Spinal cord (tissue), 10 donors: ENCODE measurements around the gene TAF11L4. TPM values are rescaled to one million over a fixed set of nuclear protein-coding genes. Genes with fewer than 3 reads are reported as not detected.
"Not testable (repeated sequence)": the region's sequence is repeated elsewhere in the genome, so short reads cannot be mapped to it uniquely, and the experiment has no call there.

ENCODE experiments used
- DNase-seq, 6 donors: peaks; one replicate each; pipeline versions ENCODE4 v3.0.0 to v3.0.0-alpha.2; 2013 to 2015; ENCODE audit warnings: low spot score in 6 of 6, low read depth in 4 of 6
- H3K27ac ChIP-seq: one replicate; pipeline ENCODE4 v1.5.1; 2013; ENCODE audit warnings: low read depth, low read length, control low read depth
- H3K27me3 ChIP-seq: one replicate; pipeline ENCODE4 v1.6.1; 2013; ENCODE audit warnings: low read length; ENCODE audit not compliant: control insufficient read depth, insufficient read depth
- H3K36me3 ChIP-seq: one replicate; pipeline ENCODE4 v1.6.1; 2013; ENCODE audit warnings: low read length; ENCODE audit not compliant: control insufficient read depth, insufficient read depth
- H3K4me1 ChIP-seq: one replicate; pipeline ENCODE4 v1.6.1; 2013; ENCODE audit warnings: low read length; ENCODE audit not compliant: control insufficient read depth, insufficient read depth
- H3K4me3 ChIP-seq: one replicate; pipeline ENCODE4 v1.5.1; 2013; ENCODE audit warnings: low read depth, low read length, control low read depth
- H3K9me3 ChIP-seq: one replicate; pipeline ENCODE4 v1.6.1; 2013; ENCODE audit warnings: low read length; ENCODE audit not compliant: control insufficient read depth, insufficient read depth
- WGBS: methylation state at CpG from one replicate; pipeline ENCODE4 v1.1.5; 2013; ENCODE audit warnings: missing lambda C conversion rate; ENCODE audit not compliant: insufficient coverage; 5-methylcytosine and 5-hydroxymethylcytosine counted together
- polyA plus RNA-seq, 2 donors: library from polyadenylated mRNA; unstranded; fragments of 120-200 nt; gene quantifications; one replicate each; pipeline ENCODE4 v1.2.1, GENCODE V29; 2013; ENCODE audit not compliant: insufficient read length in 2 of 2
- total RNA-seq, 2 donors: library from RNA; depleted of rRNA in 1 of 2; stranded (reverse); fragments of 120-200 nt in 1 of 2; fragments of >200 nt in 1 of 2; gene quantifications; one replicate each; pipeline versions ENCODE4 v1.2.3 to v1.2.4, GENCODE V29; 2013 to 2014
- donor health status: healthy.

TAF11L4 gene
- total and polyA plus RNA-seq, 4 donors = not detected

- Histone ChIP-seq H3K36me3 (no peaks in the 10 kb centered on the region), H3K4me1 (no peaks in the 10 kb centered on the region), H3K4me3 (no peak overlapping the region), H3K9me3 (no peaks in the 10 kb centered on the region), H3K27me3 (no peaks in the 10 kb centered on the region), H3K27ac (no peak overlapping the region)
- no peak for DNase-seq
- 68% methylated on average over 2 of the region's 4 CpGs for WGBS
Observed at GRCh38 chr5:17497446-17497845, 24.2 kb upstream of the TAF11L4 start.

GRCh38 chr5:17497931-17498330 is 23.7 kb upstream of the TAF11L4 start, which contains the start of gene TAF11L2:
TSS of gene TAF11L2 (plus strand) at chr5:17498231.
- not testable (repeated sequence) for H3K9me3 ChIP-seq, H3K4me1 ChIP-seq, DNase-seq, H3K27me3 ChIP-seq, H3K27ac ChIP-seq, H3K4me3 ChIP-seq, H3K36me3 ChIP-seq
- 100% methylated on average over 3 of the region's 8 CpGs for WGBS

DNA sequence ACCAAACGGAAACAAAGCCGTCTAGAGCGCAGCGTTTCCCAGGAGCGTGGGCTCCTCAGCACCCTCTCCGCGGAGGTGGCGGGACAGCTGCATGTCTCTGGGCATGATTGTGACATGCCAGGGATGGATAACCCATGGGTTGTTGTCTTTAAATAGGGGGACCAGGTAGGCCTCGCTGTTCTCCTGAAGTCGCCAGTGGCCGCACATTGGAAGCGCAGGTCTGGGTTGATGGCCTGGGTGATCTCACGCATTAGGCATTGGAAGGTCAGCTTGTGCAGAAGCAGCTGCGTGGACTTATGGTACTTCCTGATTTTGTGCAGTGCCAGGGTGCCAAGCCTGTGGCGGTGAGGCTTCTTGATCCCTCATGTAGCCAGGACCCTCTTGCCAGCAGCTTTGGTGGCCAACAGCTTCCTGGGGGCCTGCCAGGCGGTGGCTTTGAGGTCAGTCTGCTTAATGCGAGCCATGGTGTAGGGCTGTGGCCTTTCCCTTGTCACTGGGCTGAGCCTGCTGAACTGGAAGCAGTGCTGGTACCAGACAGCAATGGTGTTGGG is 9.8 kb upstream of the TAF11L4 start:
- Histone ChIP-seq H3K36me3 (no peaks in the 10 kb centered on the region), H3K4me3 (no peak overlapping the region), H3K27me3 (no peaks in the 10 kb centered on the region), H3K9me3 (no peaks in the 10 kb centered on the region), H3K27ac (no peak overlapping the region), H3K4me1 (no peaks in the 10 kb centered on the region)
- DNase-seq = no peak
- WGBS = 94% methylated on average over 17 of the region's 17 CpGs

DNA sequence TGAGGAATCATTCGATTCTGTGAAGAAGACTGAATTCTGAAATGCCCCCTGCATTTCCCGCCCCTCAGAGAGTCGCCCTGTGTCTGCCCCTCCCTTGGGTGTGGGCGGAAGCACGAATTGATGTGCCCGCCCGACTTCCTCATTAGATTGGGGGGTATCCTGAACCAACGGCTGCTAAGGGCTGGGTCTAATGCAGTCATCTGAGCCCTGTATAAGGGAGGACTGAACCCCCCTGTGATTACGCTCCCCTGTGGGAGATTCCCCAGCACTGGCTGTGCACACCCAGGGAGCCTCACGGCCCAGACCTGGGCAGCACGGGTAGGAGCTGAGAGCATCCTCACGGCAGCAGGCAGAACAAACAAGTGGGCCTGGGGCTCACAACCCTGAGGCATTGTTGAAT is 4.1 kb upstream of the TAF11L4 start:
- DNase-seq = not testable (repeated sequence)
- WGBS = 100% methylated on average over 3 of the region's 12 CpGs

GRCh38 chr5:17518067-17518466 is 3.5 kb upstream of the TAF11L4 start, which contains the start of gene TAF11L3:
TSS of gene TAF11L3 (plus strand) at chr5:17518367.
- H3K9me3 ChIP-seq, H3K4me3 ChIP-seq, H3K36me3 ChIP-seq, H3K4me1 ChIP-seq, H3K27ac ChIP-seq, DNase-seq, H3K27me3 ChIP-seq: not testable (repeated sequence)
- no CpG with 5 or more reads among the region's 15 CpGs for WGBS

More for the DNA sequence above, 4.1 kb upstream of the TAF11L4 start:
- not testable (repeated sequence) for H3K36me3 ChIP-seq, H3K4me1 ChIP-seq, H3K4me3 ChIP-seq, H3K27me3 ChIP-seq, H3K9me3 ChIP-seq, H3K27ac ChIP-seq

DNA sequence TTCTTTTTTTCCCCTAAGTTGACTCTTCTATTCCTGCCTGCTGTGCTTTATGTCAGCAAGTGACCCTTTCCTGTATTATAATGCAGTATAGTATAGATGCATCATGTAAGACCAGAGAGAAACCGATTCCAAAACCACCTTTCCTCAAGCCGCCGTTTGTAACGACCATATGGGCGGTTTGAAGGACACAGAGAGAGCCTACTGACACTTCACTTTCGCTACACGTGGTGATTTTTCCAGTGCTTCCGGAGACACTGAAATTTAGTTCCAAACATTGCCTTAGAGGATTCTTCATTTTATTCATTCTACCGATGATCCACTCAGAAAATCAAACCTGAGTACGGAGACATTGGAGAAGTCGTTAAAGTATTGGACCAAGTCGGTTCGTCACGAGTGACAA is 2.1 kb upstream of the TAF11L4 start:
- not testable (repeated sequence) for H3K27ac ChIP-seq, H3K4me1 ChIP-seq, DNase-seq, H3K4me3 ChIP-seq, H3K36me3 ChIP-seq, H3K9me3 ChIP-seq, H3K27me3 ChIP-seq
- 96% methylated on average over 6 of the region's 14 CpGs for WGBS

DNA sequence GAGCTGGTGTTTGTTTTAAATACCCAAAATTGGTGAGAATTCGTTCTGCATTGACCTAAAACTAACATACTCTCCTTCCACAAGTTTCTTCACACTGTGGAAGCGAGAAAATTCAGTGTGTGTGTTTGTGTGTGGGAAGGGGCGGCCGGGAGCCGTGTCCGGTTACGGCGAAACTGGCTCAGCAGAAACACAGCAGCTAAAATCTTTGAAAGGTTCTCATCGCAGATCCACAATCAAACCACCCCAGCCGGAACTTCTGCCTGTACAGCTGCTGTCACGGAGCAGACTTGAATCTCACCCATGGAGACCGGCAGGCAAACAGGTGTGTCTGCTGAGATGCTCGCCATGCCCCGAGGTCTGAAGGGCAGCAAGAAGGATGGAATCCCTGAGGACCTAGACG is 3.3 kb downstream of the TAF11L4 start, which contains the start of gene TAF11L5:
Gene TAF11L5 (plus strand): TSS at position 301 of the 400 bp plus-strand sequence.
- not testable (repeated sequence) for H3K27me3 ChIP-seq, H3K4me1 ChIP-seq, H3K27ac ChIP-seq, H3K4me3 ChIP-seq, DNase-seq, H3K9me3 ChIP-seq, H3K36me3 ChIP-seq
- no CpG with 5 or more reads among the region's 15 CpGs for WGBS

GRCh38 chr5:17526504-17526903 is 4.9 kb downstream of the TAF11L4 start:
- H3K36me3 ChIP-seq, H3K4me1 ChIP-seq, H3K4me3 ChIP-seq, H3K27ac ChIP-seq, H3K27me3 ChIP-seq, H3K9me3 ChIP-seq: not testable (repeated sequence)
- DNase-seq = peak in 1 of 6 donors; percentile 49
- WGBS = 97% methylated on average over 3 of the region's 17 CpGs

DNA sequence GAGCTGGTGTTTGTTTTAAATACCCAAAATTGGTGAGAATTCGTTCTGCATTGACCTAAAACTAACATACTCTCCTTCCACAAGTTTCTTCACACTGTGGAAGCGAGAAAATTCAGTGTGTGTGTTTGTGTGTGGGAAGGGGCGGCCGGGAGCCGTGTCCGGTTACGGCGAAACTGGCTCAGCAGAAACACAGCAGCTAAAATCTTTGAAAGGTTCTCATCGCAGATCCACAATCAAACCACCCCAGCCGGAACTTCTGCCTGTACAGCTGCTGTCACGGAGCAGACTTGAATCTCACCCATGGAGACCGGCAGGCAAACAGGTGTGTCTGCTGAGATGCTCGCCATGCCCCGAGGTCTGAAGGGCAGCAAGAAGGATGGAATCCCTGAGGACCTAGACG is 6.8 kb downstream of the TAF11L4 start, which contains the start of gene TAF11L6:
Gene TAF11L6 (plus strand): TSS at position 301 of the 400 bp plus-strand sequence.
- H3K4me1 ChIP-seq, H3K36me3 ChIP-seq, H3K27ac ChIP-seq, H3K9me3 ChIP-seq, H3K27me3 ChIP-seq, H3K4me3 ChIP-seq, DNase-seq: not testable (repeated sequence)
- WGBS = no CpG with 5 or more reads among the region's 15 CpGs
